ACC112 (cell line): Measurements from ENCODE around the gene STPG1.

Experiments
- H2AFZ ChIP-seq: fragments of 200-600 bp; sonication (generic); one replicate; pipeline ENCODE4 v1.6.0; 2017; ENCODE audit warnings: antibody characterized with exemption, low read length; ENCODE audit not compliant: unreplicated experiment
- H3K27ac ChIP-seq: fragments of 200-600 bp; sonication (generic); 2 replicates; pipeline ENCODE4 v1.5.1; 2014; ENCODE audit warnings: low read depth, mild to moderate bottlenecking, antibody characterized with exemption, low read length, moderate library complexity
- H3K27me3 ChIP-seq: fragments of 200-600 bp; sonication (generic); 2 replicates; pipeline ENCODE4 v1.6.1; 2014; ENCODE audit warnings: mild to moderate bottlenecking, antibody characterized with exemption, low read length, moderate library complexity, mixed read lengths; ENCODE audit not compliant: insufficient read depth
- H3K36me3 ChIP-seq: fragments of 200-600 bp; sonication (generic); 2 replicates; pipeline ENCODE4 v1.6.1; 2016; ENCODE audit warnings: mild to moderate bottlenecking, antibody characterized with exemption, low read length, moderate library complexity, mixed read lengths; ENCODE audit not compliant: insufficient read depth
- H3K4me1 ChIP-seq: fragments of 200-600 bp; sonication (generic); one replicate; pipeline ENCODE4 v1.6.1; 2016; ENCODE audit warnings: low read length, mixed read lengths; ENCODE audit not compliant: insufficient read depth, unreplicated experiment, control insufficient read depth
- H3K4me3 ChIP-seq: fragments of 200-600 bp; sonication (generic); 2 replicates; pipeline ENCODE4 v1.5.1; 2014; ENCODE audit warnings: mild to moderate bottlenecking, low read depth, low read length
- H3K79me2 ChIP-seq: fragments of 200-600 bp; sonication (generic); one replicate; pipeline ENCODE4 v1.6.0; 2016; ENCODE audit warnings: low read length; ENCODE audit not compliant: control insufficient read depth, unreplicated experiment, insufficient read depth

Gene STPG1

DNA sequence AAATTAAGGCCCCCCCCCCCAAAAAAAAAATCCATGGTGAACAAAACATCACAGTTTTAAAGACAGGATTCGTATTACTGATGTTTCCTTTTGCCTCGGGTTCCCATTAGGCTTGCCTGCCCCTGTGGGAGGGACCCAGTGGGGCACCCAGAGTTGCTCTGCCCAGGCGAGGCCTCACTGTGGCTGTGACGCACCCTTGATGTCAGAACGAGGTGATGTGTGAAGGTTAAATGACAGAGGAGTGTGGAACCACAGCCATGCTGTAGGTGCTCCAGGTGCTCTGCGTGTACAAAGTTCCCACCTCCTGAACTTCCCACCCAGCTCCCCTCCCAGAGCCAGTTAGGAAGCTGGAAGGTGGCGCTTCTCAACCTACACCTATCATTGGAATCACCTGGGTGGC is 56.5 kb downstream of the STPG1 start:
- no peak overlapping the region for H3K4me3 ChIP-seq
- H3K79me2 ChIP-seq: no peaks in the 10 kb centered on the region
- no peaks in the 10 kb centered on the region for H3K27me3 ChIP-seq
- H2AFZ ChIP-seq: no peak overlapping the region
- no peak overlapping the region for H3K27ac ChIP-seq
- H3K36me3 ChIP-seq: no peaks in the 10 kb centered on the region
- peaks cover 7% of the 10 kb centered on the region for H3K4me1 ChIP-seq

DNA sequence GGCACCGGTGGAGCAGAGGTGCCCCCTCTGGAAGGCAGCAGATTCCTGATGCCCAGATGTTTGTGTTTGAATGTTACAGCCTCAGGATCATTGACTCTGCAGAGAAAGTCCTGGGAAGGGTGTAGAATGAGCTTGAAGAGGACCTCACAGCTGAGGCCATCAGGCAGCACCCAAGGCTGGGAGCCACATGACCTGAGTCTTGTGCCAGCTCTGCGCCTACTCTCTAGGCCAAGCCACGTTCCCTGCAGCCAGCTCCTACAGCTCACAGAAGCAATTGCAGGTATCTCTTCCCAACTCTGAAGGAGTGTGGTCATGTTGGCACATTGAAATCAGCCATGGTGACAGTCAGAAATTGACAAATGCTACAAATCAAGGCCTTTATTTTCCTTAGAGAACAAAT is 58.1 kb downstream of the STPG1 start:
- no peak overlapping the region for H2AFZ ChIP-seq
- no peak overlapping the region for H3K27ac ChIP-seq
- no peak overlapping the region for H3K4me3 ChIP-seq
- H3K36me3 ChIP-seq: no peaks in the 10 kb centered on the region
- H3K79me2 ChIP-seq: no peaks in the 10 kb centered on the region
- peaks cover 14% of the 10 kb centered on the region for H3K4me1 ChIP-seq
- no peaks in the 10 kb centered on the region for H3K27me3 ChIP-seq

DNA sequence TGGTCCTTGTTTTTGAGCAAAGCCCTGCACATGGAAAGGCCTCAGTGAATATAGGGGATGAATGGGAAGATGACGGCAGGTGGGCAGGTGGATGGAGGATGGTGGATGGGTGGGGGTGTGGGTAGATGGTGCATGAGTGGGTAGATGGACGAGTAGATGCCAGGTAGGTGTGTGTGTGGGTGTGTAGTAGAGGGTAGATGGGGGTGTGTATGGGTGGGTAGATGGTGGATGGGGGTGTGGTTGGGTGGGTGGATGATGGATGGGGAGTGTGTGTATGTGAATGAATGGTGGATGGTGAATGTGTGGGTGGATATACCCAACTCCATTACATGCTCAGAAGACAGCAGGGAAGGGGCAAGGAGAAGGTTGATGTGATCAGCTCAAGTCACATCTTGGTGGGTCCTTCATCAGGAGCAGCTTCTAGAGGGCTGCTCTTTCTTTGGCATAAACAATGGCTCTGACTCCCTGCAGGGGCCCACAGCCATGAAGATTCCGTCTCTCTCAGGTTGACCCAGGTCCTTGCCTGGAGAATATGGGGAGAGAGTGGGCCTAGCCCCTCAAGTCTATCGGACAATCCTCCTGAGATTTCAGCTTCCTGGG is 60.2 kb downstream of the STPG1 start:
- no peaks in the 10 kb centered on the region for H3K36me3 ChIP-seq
- H2AFZ ChIP-seq: no peak overlapping the region
- no peak overlapping the region for H3K27ac ChIP-seq
- H3K4me3 ChIP-seq: no peak overlapping the region
- no peaks in the 10 kb centered on the region for H3K27me3 ChIP-seq
- peaks cover 29% of the 10 kb centered on the region for H3K4me1 ChIP-seq
- H3K79me2 ChIP-seq: no peaks in the 10 kb centered on the region

DNA sequence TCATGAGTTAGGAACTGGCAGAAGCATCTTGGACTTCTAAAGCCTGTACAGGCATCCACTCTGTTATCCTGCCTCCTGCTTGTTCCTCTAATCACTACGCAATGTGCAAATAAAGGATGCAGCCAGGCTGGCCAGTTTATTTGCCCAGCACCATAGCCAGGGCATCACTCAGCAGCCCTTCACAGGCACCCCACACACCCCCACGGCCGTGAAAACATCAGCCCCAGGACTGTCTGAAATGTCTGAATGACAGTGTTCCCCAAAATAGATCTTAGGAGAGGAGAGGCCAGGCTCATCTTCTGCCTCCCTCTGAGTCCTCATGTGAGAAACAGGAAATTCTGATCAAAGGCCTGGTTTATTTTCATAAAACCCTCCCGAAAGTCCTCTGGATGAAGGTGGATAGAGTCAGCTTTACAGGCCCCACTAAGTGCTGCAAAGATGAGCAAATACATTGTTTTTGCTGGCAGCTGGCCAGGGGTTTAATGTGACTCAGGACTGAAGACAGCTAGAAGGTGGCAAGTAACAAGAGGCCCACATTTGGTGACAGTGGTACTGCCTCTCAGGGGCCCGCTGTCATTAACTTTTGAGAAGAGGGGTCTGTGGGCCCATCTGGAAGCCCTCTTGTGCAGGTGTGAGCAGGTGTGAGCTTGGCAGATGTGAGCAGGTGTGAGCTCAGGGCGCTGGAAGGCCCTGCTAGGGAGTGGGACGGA is 61.5 kb downstream of the STPG1 start:
- Histone ChIP-seq H3K27me3 (no peaks in the 10 kb centered on the region), H2AFZ (no peak overlapping the region), H3K79me2 (no peaks in the 10 kb centered on the region), H3K4me3 (no peak overlapping the region), H3K27ac (no peak overlapping the region), H3K36me3 (no peaks in the 10 kb centered on the region), H3K4me1 (peaks cover 29% of the 10 kb centered on the region)

DNA sequence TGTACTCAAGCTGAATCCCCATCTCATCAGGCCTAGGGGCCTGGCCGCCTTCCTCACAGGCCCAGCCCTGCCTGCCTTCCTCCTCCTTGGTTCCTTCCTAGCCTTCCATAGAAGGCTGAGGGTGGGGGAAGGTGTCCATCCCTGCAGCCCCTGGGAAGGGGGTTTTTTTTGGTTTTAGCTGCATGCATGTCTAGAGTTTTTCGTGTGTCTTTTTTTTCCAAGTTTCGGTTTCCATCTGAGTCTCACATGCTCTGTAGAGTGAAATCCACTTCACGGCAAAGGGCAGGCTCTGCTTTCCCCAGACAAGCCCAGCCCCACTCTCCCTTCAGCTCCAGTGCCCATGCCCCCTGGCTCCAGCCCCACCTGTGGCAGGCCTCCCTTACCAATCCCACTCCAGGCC is 62.3 kb downstream of the STPG1 start:
- no peaks in the 10 kb centered on the region for H3K79me2 ChIP-seq
- no peak overlapping the region for H2AFZ ChIP-seq

DNA sequence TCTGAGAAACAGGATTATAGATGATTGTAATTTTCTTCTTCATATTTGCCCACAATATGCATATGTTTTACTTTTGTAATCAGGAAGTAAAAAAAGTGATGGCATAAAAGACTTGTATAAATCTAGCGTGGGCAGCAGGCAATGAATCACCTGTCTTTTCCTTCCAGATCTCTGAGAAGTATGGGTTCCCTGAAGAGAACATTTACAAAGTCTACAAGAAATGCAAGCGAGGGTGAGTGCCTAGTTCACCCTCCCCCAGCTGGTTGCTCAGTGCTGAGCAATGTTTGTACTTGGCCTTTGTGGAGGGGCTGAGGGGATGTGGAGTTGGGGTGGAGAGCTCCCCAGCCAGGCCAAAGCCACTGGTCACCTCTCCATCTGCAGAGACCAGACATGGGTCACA is 63.7 kb downstream of the STPG1 start:
- no peaks in the 10 kb centered on the region for H3K36me3 ChIP-seq
- H2AFZ ChIP-seq: no peak overlapping the region
- H3K79me2 ChIP-seq: no peaks in the 10 kb centered on the region
- peaks cover 29% of the 10 kb centered on the region for H3K4me1 ChIP-seq
- no peaks in the 10 kb centered on the region for H3K27me3 ChIP-seq
- H3K4me3 ChIP-seq: no peak overlapping the region
- no peak overlapping the region for H3K27ac ChIP-seq

More for the DNA sequence above, 62.3 kb downstream of the STPG1 start:
- H3K4me1 ChIP-seq: peaks cover 29% of the 10 kb centered on the region
- H3K27me3 ChIP-seq: no peaks in the 10 kb centered on the region
- no peak overlapping the region for H3K27ac ChIP-seq
- H3K4me3 ChIP-seq: no peak overlapping the region
- H3K36me3 ChIP-seq: no peaks in the 10 kb centered on the region

DNA sequence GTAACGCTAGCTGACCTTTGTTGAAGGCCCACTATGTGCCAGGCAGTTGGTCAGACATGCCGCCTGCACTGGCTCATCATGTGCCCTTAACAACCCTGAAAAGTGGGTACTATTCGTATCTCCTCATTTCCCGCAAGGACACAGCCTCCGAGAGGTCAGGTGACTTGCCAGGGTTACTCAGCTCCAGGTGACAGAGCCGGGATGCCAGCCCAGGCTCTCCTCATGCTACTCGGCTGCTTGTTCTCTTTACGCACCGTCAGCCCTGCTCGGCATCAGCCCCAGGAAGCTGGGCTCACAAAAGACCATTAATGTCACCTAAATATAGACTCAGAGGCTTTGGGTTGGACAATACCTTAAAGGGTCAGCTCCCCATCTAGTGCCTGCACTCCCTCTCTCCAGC is 65.4 kb downstream of the STPG1 start:
- H2AFZ ChIP-seq: no peak overlapping the region
- no peak overlapping the region for H3K4me3 ChIP-seq
- no peaks in the 10 kb centered on the region for H3K79me2 ChIP-seq
- H3K27ac ChIP-seq: no peak overlapping the region
- H3K36me3 ChIP-seq: no peaks in the 10 kb centered on the region
- H3K4me1 ChIP-seq: peaks cover 29% of the 10 kb centered on the region
- no peaks in the 10 kb centered on the region for H3K27me3 ChIP-seq

DNA sequence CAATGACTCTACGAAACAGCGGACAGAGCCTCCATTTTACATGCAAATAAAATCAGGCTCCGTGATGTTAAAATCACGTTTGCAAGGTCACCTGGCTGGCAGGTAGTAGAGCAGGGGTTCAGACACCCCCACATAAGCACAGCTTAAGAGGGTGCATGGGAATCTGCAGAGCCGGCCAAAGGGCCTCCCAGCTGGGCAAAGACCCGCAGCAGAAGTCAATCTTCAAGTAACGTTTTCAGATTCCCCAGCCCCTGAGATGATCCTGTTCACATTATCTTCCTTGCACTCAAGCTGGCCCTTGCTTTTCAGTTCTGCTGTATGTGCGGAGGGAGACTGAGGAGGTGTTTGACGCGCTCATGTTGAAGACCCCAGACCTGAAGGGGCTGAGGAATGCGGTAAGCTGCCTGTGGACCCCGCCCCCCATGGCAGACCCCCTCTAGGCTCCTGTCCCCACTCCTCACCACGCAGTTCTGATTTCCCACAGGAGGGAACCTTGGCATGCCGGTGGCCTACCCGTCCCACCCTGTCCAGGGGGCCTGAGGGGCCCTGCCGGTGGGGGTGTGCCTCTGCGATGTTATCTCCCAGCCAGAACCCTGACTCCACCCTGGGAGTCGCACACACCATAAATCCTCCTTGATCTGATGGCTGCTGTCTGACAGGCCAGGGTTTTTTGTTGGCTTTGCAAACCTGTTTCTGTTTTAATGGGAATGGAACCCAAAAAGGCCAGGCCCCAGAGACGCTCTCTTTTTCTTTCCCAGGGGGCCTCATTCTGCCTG is 66.2 kb downstream of the STPG1 start:
- H3K27ac ChIP-seq: no peak overlapping the region
- no peak overlapping the region for H2AFZ ChIP-seq
- H3K36me3 ChIP-seq: no peaks in the 10 kb centered on the region
- peaks cover 25% of the 10 kb centered on the region for H3K4me1 ChIP-seq
- H3K79me2 ChIP-seq: no peaks in the 10 kb centered on the region
- no peak overlapping the region for H3K4me3 ChIP-seq
- no peaks in the 10 kb centered on the region for H3K27me3 ChIP-seq

DNA sequence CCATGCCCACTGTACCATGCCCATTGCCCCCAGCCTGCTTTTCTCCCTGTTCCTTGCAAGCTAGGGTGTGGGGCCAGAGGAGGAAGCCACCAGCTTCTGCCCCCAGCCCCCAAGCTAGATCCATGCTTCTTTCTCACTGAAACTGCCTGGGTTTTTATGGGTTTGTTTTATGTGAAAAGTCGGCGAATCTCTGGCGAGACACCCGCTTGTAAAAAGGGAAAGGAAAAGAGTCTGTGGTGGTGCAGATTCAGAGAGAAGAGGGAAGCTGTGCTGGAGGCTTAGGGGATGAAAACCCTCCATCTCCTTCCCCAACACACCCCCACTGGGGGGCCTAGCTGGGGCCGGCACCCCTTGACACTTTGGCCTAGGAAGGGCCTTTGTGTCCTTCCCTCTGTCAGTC is 68.2 kb downstream of the STPG1 start:
- Histone ChIP-seq H3K27ac (no peak overlapping the region), H3K4me3 (no peak overlapping the region), H3K4me1 (peaks cover 13% of the 10 kb centered on the region), H3K27me3 (no peaks in the 10 kb centered on the region), H3K79me2 (no peaks in the 10 kb centered on the region), H2AFZ (no peak overlapping the region), H3K36me3 (no peaks in the 10 kb centered on the region)

DNA sequence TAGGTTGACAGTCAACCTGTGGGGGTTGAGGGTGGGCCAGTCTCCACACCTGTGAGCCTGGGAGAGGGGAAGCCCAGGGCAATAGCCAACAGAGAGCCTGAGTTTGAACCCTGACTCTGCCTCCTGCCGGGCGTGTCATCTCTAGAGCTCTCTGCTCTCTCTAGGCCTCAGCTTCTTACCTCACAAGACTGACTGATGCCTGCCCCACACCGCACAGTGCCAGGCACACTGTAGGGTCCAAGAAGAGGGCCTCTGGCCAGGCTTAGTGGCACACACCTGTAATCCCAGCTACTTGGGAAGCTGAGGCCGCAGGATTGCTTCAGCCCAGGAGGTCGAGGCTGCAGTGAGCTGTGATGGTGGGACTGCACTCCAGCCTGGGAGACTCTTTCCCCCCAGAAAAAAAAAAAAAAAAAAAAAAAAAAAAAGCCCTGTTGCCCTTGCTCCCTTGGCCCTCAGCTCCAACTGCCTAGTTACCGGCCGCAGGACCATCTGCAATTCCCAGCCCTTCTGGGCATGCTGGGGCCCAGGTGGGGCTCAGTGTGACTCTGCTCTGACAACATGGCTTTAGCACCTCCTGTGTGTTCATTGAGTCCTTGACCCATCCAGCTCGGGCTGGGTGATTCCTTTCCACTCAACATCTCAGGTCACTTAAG is 69.4 kb downstream of the STPG1 start:
- Histone ChIP-seq H3K27ac (no peak overlapping the region), H3K27me3 (no peaks in the 10 kb centered on the region), H3K4me1 (peaks cover 2% of the 10 kb centered on the region), H2AFZ (no peak overlapping the region), H3K4me3 (no peak overlapping the region), H3K79me2 (no peaks in the 10 kb centered on the region), H3K36me3 (no peaks in the 10 kb centered on the region)
